Astrocyte of the hippocampus (primary cell): ENCODE results near the gene MARCHF6.
"Not testable (repeated sequence)": the region's sequence is repeated elsewhere in the genome, so short reads cannot be mapped to it uniquely, and the experiment has no call there.

Experiments used
- DNase-seq: peaks from one replicate; pipeline ENCODE4 v3.0.0; 2011; ENCODE audit warnings: low read depth, low spot score

The MARCHF6 gene

DNA sequence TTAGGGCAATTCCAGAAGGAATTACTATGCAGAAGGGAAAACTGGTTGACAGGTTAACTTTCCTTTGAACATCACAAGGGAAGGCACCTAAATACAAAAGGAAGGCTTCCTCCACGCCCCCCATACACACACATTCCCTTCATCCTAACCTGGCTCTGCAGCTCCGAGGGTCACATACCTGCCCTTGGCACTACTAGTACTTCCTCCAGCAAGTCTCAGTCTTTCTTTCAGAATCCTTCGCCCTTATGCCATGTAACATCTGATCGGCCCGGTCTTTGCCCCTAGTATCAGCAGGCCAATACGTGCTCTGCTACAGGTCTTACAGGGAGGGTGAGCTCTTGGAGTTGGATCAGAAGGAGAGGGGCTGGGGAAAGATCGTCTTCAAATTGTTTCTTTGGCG is 1.6 kb upstream of the MARCHF6 start:
- no peak for DNase-seq

DNA sequence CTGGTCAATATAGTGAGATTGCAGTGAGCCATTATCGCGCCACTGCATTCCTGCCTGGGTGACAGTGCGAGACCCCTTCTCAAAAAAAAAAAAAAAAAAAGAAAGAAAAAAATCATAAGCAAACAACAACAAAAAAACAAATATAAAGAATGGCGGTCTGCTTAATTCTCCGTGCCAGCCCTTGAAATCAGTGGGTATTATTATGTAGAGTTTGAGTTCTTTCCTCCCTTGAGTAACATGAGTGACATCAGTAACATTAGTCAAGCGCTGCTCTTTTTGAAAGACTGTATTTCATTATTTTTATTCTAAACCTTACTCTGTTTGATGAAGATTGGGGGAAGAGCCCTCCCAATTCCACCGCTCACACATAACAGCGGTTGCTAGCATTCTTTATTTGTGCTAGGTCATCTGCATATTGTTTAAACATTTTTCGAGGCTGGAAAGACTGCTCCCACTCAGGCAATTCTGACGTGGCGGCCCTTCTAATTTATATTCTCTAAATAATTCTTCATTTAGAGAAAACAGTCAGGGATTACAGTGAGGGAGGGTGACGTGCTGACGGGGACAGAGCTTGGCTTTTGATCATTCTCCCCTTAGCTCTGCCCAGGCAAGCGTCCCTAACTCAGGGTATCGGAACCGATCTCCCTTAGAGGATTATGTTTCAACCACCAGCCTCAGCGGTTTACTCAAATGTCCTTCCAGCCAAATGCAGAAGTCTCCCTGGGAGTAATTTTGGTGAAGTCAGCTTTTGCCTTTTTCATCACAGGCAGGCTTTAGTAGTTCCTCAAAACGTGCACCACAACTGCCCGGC is 860 bp upstream of the MARCHF6 start:
- DNase-seq = peak; percentile 77

DNA sequence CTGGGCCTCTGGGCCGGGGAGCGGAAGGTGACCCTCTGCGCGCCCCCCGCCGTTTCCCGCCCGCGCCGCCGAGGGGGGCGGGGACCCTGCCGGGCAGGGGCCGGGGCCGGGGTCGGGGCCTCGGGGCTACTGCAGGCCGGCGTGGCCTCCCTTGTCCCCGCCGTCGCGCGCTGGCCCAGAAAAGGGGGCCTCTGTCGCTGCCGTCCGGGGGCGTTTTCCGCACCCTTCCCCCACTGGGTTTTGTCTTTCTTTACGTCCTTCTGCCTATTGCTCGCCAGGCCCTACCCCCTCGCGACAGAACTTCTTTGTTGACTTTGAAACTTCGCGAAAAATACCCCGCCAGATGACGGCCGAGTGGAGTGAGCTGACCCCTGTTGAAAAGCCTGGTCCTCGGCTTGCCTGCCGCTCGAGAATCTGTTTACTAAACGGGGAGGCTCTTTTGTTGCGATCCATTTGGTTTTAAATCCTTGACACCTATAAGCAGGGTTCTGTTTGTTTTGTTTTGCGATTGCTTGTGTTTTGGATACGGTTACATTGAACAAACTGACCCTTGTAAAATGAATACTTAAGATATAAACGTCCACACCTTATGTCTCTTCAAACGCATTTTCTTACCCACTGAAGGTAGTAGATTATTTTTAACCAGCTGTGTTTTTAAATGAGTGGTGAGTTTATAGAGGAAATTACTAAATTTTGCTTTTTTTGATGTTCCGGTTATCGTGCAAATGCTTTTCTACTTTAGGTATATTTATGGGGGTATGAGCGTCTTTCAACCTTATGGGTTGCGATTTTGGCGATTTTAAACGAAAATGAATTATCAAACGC is 765 bp downstream of the MARCHF6 start:
- peak; percentile 58 for DNase-seq

DNA sequence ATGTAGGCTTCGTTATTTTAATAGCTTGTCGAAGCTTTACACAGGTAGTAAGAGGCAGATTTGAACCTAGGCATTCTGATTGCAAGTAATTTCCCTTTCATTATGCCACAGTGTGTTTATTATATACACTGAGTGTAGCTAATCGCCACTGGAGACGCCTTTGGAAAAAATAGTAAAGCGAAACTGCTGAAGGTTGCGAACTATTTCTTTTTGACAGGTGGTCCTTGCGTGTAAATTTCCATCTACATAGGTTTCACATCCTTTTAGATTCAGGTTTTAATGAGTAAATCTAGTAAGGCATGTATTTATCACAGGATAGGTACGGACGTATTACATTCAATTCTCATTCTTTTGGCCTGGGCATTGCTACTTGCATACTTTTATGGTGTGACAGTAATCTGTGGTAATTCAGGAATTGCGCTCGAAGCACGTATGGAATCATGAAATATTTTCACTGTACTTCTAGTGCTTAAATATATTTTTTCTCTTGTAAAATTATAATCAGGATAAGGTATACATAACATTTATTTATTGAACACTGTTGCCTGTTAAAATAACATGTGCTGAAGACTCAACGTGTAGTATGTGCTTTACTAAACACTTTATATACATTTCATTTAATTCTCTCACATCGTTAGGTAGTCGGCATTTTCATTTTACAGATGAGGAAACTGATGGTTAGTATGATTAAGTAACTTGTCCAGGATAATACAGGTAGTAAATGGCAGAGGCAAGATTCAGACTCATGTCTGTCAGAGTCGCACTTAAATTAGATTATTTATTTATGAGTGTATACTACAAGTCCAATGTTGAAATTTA is 1.8 kb downstream of the MARCHF6 start:
- DNase-seq = peak; percentile 53

DNA sequence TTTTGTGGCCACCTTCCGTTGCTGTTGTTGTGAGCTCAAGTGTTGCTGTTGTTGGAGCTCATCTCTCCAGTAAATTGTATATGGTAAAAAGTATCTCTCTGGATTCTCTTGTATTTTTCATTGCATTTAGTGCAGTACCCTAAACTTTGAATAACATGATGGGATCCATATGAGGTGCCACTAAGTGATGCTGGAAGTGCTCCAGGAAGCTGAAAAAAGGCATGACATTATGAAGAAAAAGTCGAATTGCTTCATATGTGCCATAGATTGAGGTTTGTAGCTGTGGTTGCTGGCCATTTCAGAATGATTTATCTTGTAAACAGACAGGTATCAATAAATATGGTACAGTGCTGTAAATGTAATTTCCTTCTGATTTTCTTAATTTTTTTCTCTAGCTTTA is 5.5 kb downstream of the MARCHF6 start:
- DNase-seq = no peak

DNA sequence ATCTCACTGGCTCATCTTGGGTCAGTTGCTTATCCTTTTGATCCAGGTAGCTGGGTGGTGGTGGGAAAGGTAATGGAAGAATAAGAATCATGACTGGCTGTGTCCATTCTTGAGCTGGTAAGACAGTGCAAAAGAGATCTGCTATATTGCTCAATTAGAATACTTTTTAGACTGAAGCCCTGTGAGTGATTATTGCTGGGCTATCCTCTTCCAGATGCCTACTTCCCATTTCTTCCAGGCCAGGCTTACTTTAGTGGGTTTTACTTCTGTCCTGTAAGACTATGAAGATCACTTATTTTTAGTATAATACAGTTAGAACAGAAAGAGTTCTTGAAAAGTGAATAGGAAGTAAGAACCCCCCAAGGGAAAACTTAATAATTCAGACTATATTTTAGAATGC is 7.2 kb downstream of the MARCHF6 start:
- DNase-seq = no peak

DNA sequence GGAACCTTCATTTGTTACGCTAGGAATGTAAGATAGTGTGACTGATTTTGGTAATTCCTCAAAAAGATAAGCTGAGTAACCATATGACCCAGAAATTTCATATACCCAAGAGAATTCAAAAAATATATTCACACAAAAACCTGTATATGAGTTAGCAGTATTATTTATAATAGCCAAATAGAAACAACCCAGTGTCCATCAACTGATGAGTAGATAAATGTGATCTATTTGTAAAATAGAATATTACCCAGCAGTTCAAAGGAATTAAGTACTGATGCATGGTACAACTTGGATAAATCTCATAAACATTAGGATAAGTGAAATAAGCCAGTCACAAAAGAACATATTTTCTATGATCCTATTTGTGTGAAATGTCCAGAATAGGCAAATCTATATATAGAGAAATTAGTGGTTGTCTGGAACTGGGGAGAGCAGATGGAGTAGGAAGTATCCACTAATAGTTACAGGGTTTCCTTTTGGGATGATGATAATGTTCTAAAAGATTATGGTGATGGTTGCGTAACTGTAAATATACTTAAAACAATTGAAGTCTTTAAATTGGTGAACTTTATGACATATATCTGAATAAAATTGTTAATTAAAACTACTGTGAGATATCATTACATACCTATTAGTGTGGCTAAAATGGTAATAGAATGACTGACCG is 10.2 kb downstream of the MARCHF6 start:
- no peak for DNase-seq

DNA sequence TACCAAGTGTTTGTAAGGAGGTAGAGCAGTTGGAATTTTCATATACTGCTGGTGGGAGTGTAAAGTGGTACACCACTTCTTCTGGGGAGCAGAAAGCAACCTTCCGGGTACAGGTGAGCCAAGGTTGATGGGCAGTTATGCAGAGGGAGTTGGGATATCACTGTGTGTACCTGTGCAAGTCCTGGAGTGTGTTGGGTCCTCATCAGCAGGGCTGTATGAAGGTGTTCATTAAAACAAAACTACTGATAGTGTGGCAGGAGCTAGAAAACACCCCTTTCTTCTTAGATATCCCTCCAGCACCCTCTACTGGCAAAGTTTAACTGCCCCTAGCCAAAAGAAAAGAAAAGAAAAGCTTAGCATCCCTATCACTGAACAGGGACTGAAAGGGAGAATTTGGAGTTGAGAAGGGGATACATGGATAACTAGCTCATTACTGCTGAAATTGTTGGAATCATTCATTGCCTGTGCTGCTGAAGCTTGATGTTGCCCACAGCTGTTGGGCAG is 10.7 kb downstream of the MARCHF6 start:
- DNase-seq = no peak

DNA sequence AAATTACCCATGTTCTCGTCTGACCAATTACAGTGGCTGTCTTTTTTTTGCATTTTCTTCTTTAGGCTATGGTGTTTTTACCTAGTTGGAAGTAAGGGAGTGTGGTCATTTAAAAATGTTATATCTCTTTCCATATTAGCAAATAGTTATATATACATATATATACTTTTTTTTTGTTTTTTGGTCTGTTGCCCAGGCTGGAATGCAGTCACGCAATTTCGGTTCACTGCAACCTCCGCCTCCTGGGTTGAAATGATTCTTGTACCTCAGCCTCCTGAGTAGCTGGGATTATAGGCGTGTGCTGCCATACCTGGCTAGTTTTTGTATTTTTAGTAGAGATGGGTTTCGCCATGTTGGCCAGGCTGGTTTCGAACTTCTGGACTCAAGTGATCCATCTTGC is 12.3 kb downstream of the MARCHF6 start:
- no peak for DNase-seq

DNA sequence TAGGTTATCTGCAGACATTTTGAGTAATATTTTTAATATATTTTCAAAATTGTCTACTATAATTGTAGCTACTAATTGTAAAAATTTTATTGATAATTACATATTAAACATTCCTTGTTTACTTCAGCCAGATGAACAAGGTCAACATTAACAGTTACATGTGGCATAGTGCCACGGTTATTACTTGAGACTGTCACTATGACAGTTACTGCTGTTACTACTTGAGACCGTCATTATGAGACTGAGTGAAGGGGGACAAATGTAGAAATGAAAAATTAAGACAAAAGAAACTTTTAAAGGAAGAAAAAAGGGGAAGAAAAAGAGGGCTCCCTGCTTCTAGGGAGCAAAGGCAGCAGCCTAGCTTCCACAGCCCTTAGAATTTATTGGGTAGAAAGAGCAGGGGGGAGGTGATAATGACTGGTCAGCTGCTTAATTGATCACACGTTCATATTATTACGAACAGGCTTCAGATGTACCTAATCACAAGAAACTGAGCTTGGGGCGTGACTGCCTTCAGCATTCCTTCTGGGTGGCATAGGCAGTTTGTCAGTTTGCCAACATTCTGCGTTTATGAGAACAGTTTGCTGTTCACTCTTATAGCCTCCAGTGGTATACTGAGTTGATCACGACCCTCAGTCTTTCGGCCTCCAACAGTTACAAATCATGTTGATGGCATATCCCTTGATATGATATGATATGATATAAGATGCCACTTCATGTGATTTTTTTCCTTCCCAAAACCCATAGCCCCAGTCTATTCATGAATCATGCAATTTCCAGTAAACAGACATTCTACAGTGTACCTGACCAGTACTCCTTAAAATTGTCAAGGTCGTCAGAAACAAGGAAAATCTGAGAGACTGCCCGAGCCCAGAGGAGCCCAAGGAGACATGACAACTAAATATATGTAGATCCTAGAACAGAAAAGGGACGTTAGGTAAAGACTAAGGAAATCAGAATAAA is 13.1 kb downstream of the MARCHF6 start:
- peak; percentile 90 for DNase-seq

DNA sequence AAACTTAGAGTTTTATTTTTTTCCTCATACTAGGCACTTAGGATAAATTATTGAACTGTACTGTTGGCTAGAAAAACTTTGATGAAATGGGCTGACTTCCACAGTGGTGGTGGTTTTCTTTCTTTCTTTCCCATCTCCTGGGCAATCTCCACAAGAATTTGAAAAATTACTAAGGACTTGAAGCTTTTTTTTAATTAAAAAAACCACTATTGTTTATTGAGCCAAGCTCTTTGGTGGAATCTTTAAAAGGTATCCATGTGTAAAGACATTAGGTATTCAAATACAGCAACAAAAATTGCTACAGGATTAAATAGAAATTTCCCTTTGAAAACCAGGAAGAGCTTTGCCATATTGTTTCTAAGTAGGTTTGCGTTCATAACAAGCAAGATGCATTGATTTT is 14.1 kb downstream of the MARCHF6 start:
- peak; percentile 75 for DNase-seq

DNA sequence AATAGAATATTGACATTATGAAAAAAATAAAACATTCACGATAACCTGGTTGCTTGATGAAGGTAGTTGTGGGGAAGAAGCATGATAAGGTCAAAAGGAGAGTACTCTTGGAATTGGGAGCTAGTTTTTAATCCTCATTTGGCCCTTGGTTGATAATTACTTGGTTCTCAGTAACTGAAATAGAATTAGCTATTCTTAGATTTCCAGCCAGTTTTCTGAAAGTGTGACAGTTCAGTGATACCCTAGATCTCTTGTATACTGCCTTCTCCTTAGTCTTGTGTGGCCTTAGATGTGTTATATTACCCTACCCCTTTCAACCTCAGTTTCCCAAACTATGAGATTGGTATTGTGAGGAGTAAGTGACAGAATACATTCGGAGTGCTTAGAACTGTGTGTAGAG is 17.4 kb downstream of the MARCHF6 start:
- no peak for DNase-seq

DNA sequence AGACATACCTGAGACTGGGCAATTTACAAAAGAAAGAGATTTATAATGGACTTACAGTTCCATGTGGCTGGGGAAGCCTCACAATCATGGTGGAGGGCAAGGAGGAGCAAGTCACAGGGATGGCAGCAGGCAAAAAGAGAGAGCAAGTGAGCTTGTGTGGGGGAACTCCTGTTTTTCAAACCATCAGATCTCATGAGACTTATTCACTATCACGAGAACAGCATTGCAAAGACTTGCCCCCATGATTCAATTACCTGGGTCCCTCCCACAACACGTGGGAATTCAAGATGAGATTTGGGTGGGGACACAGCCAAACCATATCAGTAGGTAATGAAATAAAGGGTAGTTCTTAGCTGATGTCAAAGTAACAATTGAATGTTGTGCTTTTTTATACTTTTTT is 17.9 kb downstream of the MARCHF6 start:
- not testable (repeated sequence) for DNase-seq

DNA sequence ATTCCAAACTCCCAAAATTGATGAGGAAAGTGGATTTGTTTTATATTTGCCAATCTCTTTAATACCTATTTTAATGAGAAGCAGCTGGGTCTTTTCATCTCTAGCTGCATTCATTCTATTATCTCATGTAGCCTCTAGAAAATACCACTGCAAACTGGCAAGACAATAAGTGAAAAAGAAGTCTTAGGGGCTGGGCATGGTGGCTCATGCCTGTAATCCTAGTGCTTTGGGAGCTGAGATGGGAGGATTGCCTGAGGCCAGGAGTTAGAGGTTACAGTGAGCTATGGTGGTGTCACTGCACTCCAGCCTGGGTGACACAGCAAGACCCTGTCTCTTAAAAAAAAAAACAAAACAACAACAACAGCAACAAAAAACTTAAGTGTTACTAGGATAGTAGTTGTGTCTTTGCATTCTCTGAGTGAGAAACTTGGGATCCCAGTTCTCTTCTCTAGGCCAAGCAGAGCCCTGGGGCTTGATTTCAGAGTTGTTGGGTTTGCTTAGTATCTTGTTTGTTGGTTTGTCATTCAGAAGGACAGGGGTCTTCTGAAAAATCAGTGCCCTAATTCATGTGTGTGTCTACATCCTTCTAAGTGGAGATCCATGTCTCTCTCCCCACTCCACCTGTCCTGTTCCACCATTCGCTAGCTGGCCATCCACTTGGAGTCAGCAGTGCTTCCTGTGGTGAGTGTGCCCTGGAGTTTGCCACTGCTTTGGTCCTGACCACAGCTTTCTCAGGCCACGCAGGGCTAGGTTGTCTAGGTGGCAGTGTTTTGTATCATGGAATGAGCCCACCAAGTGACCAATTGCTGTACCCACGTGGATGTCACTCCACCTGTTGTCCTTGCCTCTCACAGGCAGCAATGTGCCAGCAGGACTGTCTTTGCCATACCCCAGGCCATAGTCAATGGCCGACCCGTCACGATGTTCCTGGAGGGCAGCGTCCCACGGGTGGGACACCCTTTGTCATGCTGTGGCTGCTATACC is 19.5 kb downstream of the MARCHF6 start:
- DNase-seq = no peak

DNA sequence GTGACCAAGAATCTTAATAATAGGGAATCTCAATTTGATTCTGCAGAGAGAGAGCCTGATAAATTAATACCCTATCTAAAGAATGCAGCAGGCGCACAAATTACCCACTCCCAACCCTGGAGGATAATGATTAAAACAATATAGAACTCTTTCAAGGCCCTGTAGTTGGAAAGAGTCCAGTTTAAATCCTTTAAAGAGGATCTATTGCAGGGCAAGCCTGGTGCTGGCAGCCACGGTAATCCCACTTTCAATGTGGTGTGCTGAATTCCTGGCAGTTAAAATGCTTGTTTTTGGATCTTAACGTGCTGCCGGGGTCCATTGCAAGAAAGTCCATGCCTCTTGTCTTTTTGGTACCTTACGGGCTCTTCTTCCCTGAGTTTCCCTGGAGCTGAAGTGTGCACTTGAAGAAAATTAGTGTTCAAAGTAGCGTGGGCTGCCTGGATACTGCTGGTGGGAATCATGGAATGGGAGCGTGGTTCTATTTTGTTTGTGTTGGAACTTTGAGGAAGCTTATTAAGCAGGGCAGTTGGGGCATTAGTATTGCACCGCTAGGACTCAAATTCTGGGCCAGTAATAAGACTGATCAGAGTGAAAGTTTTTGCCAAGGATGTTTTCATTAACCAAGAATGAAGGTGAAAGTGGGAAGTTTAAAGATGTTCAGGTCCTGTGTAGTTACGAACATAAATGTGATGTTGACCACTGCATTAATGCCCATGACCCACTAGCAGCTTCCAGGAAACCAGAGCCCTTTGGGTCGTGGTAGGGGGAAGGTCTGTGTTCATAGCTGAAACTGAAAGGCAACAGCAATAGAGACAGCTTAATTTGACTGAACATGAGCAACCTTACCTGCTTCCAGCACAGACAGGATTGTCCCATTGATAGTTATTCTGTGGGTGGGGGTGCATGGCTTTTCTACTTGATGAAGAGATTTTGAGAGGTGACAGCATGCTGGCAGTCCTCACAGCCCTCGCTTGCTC is 20.8 kb downstream of the MARCHF6 start:
- DNase-seq = peak; percentile 65

DNA sequence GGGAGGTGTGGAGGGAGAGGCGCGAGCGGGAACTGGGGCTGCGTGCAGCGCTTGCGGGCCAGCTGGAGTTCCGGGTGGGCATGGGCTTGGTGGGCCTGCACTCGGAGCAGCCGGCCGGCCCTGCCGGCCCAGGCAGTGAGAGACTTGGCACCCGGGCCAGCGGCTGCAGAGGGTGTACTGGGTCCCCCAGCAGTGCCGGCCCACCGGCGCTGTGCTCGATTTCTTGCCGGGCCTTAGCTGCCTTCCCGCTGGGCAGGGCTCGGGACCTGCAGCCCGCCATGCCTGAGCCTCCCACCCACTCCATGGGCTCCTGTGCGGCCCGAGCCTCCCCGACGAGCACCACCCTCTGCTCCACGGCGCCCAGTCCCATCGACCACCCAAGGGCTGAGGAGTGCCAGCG is 21.7 kb downstream of the MARCHF6 start:
- not testable (repeated sequence) for DNase-seq

DNA sequence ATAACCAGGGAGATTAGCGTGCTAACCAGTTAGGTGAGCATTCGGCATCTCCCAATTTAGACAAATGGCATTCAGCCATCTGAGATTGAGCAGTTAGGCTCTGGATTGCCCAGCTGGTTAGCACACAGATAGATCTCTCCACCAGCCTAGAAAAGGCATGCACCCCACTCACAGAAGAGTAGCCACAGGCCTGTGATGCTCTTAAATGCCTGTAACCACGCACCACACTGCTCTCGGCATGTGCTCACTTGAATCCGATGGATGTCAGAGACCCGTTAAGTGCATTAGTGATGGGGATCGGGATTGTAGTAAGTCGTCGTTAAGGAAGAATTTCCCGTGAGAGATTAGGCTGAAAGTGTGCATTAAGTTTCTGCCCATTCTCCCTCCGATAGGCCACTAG is 23.0 kb downstream of the MARCHF6 start:
- no peak for DNase-seq

DNA sequence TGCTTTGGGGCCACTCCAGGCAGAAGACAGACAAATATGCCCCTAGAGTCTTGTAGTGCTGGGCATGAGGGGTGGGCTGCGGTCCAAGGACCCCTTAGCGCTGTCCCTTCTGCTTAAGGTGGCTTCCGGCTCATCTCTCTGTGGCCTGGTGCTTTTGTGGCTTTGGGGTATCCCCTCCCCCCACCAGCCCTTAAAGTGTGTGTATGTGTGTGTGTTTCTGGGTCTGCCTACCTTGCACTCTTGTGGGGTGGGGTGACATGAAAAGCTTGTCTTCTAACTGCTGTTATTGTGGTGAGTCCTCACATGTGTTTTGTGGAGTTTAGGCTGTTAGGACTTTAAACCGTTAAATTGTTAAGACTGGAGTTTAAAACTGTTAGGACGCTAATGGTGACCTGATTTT is 23.6 kb downstream of the MARCHF6 start:
- no peak for DNase-seq
